Stimulated activated CD8-positive, alpha-beta memory T cell treated with anti-CD3 and anti-CD28 coated beads, Interleukin-12 subunit alpha, Interleukin-12 subunit beta, amount 100 ng/mL, for 1 hour (primary cell): ENCODE measurements around the gene ATP2B2.

Source experiments
- DNase-seq: peaks from one replicate; pipeline ENCODE4 v3.0.0-alpha.2; 2020; ENCODE audit warnings: low read depth

Gene ATP2B2

GRCh38 chr3:10493202-10493589 is 12.2 kb downstream of the ATP2B2 start:
- DNase-seq, result no peak

GRCh38 chr3:10492364-10493201 is 12.8 kb downstream of the ATP2B2 start:
- no peak for DNase-seq

- no peak for DNase-seq
Measured at GRCh38 chr3:10489746-10490483, 15.5 kb downstream of the ATP2B2 start.

- no peak for DNase-seq
Measured at GRCh38 chr3:10487988-10488633, 17.3 kb downstream of the ATP2B2 start.

- no peak for DNase-seq
Measured at GRCh38 chr3:10485806-10486205, 19.6 kb downstream of the ATP2B2 start.

GRCh38 chr3:10485380-10485779 is 20.0 kb downstream of the ATP2B2 start:
- DNase-seq, result no peak

GRCh38 chr3:10484709-10485108 is 20.7 kb downstream of the ATP2B2 start:
- DNase-seq, result no peak

- no peak for DNase-seq
Measured at GRCh38 chr3:10483686-10484345, 21.6 kb downstream of the ATP2B2 start.

- no peak for DNase-seq
Measured at GRCh38 chr3:10483364-10483675, 22.1 kb downstream of the ATP2B2 start.

- DNase-seq, result no peak
Measured at GRCh38 chr3:10482631-10483363, 22.6 kb downstream of the ATP2B2 start.

GRCh38 chr3:10480871-10481378 is 24.5 kb downstream of the ATP2B2 start:
- no peak for DNase-seq

- DNase-seq, result no peak
Measured at GRCh38 chr3:10479311-10479710, 26.1 kb downstream of the ATP2B2 start.

GRCh38 chr3:10475983-10476382 is 29.4 kb downstream of the ATP2B2 start:
- DNase-seq, result no peak

- no peak for DNase-seq
Measured at GRCh38 chr3:10474847-10475246, 30.5 kb downstream of the ATP2B2 start.

- no peak for DNase-seq
Measured at GRCh38 chr3:10474275-10474646, 31.1 kb downstream of the ATP2B2 start.

- DNase-seq, result no peak
Measured at GRCh38 chr3:10473581-10474274, 31.7 kb downstream of the ATP2B2 start.

- DNase-seq, result no peak
Measured at GRCh38 chr3:10472877-10473440, 32.4 kb downstream of the ATP2B2 start.

- no peak for DNase-seq
Measured at GRCh38 chr3:10471054-10471688, 34.2 kb downstream of the ATP2B2 start.

- DNase-seq, result no peak
Measured at GRCh38 chr3:10470120-10471053, 35.0 kb downstream of the ATP2B2 start.
